Fibroblast of lung (primary cell): ENCODE measurements around the gene ARFIP1.

Source experiments
- EZH2 ChIP-seq: IDR thresholded peaks from 2 replicates; pipeline ENCODE4 v1.5.1; 2012; ENCODE audit warnings: low read length, control low read depth, mild to moderate bottlenecking; ENCODE audit errors: missing control alignments
- TF ChIP-seq, protein P1 (sequence below), 2 donors: IDR thresholded peaks in 1 of 2; conservative IDR thresholded peaks in 1 of 2; 1 replicate in 1 of 2; 2 replicates in 1 of 2; pipeline ENCODE4 v1.5.1; 2011 to 2012; ENCODE audit warnings: low read length in 2 of 2, control low read depth in 1 of 2, inconsistent platforms in 1 of 2, low read depth in 1 of 2, mild to moderate bottlenecking in 1 of 2

DNA sequence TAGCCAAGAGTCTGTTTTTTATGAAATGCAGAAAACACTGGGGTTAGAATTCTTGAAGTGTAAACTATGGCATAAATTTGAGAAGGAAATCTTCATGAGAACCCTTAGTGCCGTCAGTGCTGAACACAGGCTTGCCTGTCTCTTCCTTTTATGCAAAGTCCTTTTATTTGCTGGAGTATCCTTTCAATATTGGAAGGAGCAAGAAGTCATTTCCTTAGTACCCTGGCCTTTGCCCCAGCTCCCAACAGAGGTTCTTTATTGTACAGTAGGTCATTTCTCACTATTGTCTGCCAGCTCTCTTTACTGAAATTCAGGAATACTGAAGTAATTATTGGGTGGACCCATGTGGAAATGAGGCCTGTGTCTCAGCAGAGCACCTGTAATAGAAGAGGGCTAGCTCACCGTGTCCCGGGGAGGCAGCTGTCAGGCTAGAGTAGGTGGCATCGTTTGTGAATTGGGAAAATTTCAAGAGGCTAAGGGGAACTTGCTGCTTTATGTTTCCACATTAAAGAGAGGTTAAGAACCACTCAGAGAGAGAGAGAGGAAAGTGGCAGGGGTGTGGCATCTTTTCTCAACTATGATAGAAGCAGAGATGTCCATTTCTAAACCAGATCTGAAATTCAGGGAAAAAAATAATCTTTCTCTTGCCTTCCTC lies 165.0 kb downstream of the ARFIP1 start:
- TF ChIP-seq, protein P1, sequence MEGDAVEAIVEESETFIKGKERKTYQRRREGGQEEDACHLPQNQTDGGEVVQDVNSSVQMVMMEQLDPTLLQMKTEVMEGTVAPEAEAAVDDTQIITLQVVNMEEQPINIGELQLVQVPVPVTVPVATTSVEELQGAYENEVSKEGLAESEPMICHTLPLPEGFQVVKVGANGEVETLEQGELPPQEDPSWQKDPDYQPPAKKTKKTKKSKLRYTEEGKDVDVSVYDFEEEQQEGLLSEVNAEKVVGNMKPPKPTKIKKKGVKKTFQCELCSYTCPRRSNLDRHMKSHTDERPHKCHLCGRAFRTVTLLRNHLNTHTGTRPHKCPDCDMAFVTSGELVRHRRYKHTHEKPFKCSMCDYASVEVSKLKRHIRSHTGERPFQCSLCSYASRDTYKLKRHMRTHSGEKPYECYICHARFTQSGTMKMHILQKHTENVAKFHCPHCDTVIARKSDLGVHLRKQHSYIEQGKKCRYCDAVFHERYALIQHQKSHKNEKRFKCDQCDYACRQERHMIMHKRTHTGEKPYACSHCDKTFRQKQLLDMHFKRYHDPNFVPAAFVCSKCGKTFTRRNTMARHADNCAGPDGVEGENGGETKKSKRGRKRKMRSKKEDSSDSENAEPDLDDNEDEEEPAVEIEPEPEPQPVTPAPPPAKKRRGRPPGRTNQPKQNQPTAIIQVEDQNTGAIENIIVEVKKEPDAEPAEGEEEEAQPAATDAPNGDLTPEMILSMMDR (conservative IDR thresholded peaks at IDR 0.05 in 1 of 2, IDR thresholded peaks at IDR 0.05 in 1 of 2; ENCODE audit: low read depth in 1 of 2, low read length in 2 of 2) = no peak
- no peak for TF ChIP-seq EZH2
